ENCODE measurements around the gene GABBR2. TPM values are rescaled to one million over a fixed set of nuclear protein-coding genes. Genes with fewer than 3 reads are reported as not detected.
A peak's percentile ranks its signal among the peaks of the same experiment; 100 is the strongest.
"Not testable (repeated sequence)": the region's sequence is repeated elsewhere in the genome, so short reads cannot be mapped to it uniquely, and the experiment has no call there.

The GABBR2 gene
- total and polyA plus RNA-seq, 4 donors = 20.0 to 140 (median 93.3) TPM

GRCh38 chr9:98691890-98692289 is 16.8 kb downstream of the GABBR2 start:
- DNase-seq (ENCODE audit: low read depth in 4 of 6, low spot score in 6 of 6) = no peak
- no peaks in the 10 kb centered on the region for H3K36me3 ChIP-seq (ENCODE audit: control insufficient read depth, insufficient read depth, low read length)
- H3K27ac ChIP-seq (ENCODE audit: low read depth, low read length) = no peak overlapping the region
- H3K4me1 ChIP-seq (ENCODE audit: control insufficient read depth, insufficient read depth, low read length) = peaks cover 47% of the 10 kb centered on the region
- no peaks in the 10 kb centered on the region for H3K27me3 ChIP-seq (ENCODE audit: control insufficient read depth, insufficient read depth, low read length)
- H3K9me3 ChIP-seq (ENCODE audit: control insufficient read depth, insufficient read depth, low read length) = no peaks in the 10 kb centered on the region
- H3K4me3 ChIP-seq (ENCODE audit: low read depth, low read length) = no peak overlapping the region
- 94% methylated on average over 3 of the region's 3 CpGs for WGBS (ENCODE audit: insufficient coverage)

DNA sequence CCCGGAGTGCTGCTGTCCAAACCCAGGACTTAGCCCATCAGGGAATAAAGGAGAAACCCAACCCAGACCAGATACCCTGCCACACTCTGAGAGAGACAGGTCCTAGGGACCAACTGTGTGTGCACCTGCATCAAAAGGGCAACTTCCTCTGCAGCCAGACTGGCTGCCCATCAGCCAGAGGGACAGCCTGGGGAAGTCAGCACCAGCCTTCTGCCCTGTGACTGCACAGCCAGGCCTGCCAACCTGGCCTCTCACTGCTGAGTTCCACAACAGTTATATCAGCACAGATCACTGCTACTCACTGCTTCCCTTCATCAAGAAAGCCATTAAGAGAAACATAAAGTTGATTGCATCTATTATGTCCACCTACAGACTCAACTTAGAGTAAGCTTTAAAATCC is 18.0 kb downstream of the GABBR2 start:
- no peaks in the 10 kb centered on the region for H3K27me3 ChIP-seq (ENCODE audit: control insufficient read depth, insufficient read depth, low read length)
- H3K4me3 ChIP-seq (ENCODE audit: low read depth, low read length) = no peak overlapping the region
- peak in 1 of 6 donors; percentile 65 for DNase-seq (ENCODE audit: low read depth in 4 of 6, low spot score in 6 of 6)
- WGBS (ENCODE audit: insufficient coverage) = 69% methylated on average over 1 of the region's 1 CpG
- H3K36me3 ChIP-seq (ENCODE audit: control insufficient read depth, insufficient read depth, low read length) = no peaks in the 10 kb centered on the region
- H3K4me1 ChIP-seq (ENCODE audit: control insufficient read depth, insufficient read depth, low read length) = peaks cover 52% of the 10 kb centered on the region
- H3K9me3 ChIP-seq (ENCODE audit: control insufficient read depth, insufficient read depth, low read length) = no peaks in the 10 kb centered on the region
- no peak overlapping the region for H3K27ac ChIP-seq (ENCODE audit: low read depth, low read length)

DNA sequence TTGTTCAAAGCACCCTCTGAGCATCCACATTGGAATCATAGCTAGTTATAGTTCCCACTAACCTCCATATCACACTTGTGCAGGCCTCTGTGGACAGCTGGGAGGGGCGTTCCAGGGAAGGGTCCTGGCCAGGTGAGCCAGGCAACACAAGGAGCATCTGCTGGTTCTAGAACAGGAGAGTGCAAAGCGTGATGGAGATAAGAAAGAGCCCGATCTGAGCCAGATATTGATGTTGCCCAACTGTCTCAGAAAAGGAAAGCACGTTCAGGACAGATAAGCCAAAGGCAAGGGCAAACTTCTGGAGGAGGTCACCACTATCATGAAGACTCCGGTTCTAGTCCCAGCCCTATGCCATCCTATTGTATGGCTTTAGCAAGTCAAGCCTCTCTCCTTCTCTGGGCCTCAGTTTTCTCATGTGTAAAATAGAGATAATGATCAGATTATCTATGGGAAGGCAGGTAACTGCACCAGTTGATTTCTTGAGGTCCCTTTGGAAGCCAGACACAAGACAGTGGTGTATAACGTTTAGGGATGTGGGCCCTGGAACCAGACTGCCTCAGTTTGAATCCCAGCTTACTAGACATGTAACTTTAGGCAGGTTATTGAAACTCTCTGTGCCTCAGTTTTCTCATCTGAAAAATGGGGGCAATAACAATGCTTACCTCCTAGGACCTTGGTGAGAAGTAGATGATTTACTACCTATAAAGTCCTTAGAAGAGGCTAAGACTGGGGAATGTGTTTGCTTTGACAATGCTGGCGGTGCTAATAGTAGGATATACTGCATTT is 19.8 kb downstream of the GABBR2 start:
- no peak overlapping the region for H3K4me3 ChIP-seq (ENCODE audit: low read depth, low read length)
- H3K4me1 ChIP-seq (ENCODE audit: control insufficient read depth, insufficient read depth, low read length) = peaks cover 44% of the 10 kb centered on the region
- 93% methylated on average over 6 of the region's 7 CpGs for WGBS (ENCODE audit: insufficient coverage)
- no peak overlapping the region for H3K27ac ChIP-seq (ENCODE audit: low read depth, low read length)
- H3K27me3 ChIP-seq (ENCODE audit: control insufficient read depth, insufficient read depth, low read length) = no peaks in the 10 kb centered on the region
- no peaks in the 10 kb centered on the region for H3K9me3 ChIP-seq (ENCODE audit: control insufficient read depth, insufficient read depth, low read length)
- DNase-seq (ENCODE audit: low read depth in 4 of 6, low spot score in 6 of 6) = no peak
- H3K36me3 ChIP-seq (ENCODE audit: control insufficient read depth, insufficient read depth, low read length) = no peaks in the 10 kb centered on the region

DNA sequence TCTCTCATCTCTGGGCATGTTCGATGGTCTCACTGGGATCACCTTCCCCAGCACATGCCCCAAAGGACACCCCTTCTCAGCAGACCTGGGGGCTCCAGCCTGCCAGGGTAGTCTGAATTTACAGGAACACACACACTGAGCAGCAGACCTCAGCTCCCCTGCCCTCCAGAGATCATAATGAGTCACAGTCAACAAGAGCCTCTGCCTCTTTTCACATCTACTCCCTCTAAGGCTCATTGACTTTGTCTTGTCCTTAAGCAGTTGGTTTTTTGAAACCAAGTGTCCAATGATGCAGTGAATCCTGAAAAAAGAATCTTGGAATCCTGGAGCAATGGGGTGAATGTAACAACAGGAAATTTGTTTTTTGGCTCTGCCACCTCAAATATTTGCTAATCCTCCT is 20.8 kb downstream of the GABBR2 start:
- H3K27ac ChIP-seq (ENCODE audit: low read depth, low read length) = no peak overlapping the region
- WGBS (ENCODE audit: insufficient coverage) = 100% methylated on average over 1 of the region's 1 CpG
- no peak for DNase-seq (ENCODE audit: low read depth in 4 of 6, low spot score in 6 of 6)
- H3K4me3 ChIP-seq (ENCODE audit: low read depth, low read length) = no peak overlapping the region
- peaks cover 34% of the 10 kb centered on the region for H3K4me1 ChIP-seq (ENCODE audit: control insufficient read depth, insufficient read depth, low read length)
- H3K27me3 ChIP-seq (ENCODE audit: control insufficient read depth, insufficient read depth, low read length) = no peaks in the 10 kb centered on the region
- no peaks in the 10 kb centered on the region for H3K9me3 ChIP-seq (ENCODE audit: control insufficient read depth, insufficient read depth, low read length)
- no peaks in the 10 kb centered on the region for H3K36me3 ChIP-seq (ENCODE audit: control insufficient read depth, insufficient read depth, low read length)

- Histone ChIP-seq H3K27ac (ENCODE audit: low read depth, low read length) (no peak overlapping the region), H3K9me3 (ENCODE audit: control insufficient read depth, insufficient read depth, low read length) (no peaks in the 10 kb centered on the region), H3K27me3 (ENCODE audit: control insufficient read depth, insufficient read depth, low read length) (no peaks in the 10 kb centered on the region), H3K36me3 (ENCODE audit: control insufficient read depth, insufficient read depth, low read length) (no peaks in the 10 kb centered on the region), H3K4me3 (ENCODE audit: low read depth, low read length) (no peak overlapping the region), H3K4me1 (ENCODE audit: control insufficient read depth, insufficient read depth, low read length) (peaks cover 28% of the 10 kb centered on the region)
- DNase-seq (ENCODE audit: low read depth in 4 of 6, low spot score in 6 of 6) = no peak
- 55% methylated on average over 7 of the region's 7 CpGs for whole genome bisulfite sequencing (ENCODE audit: insufficient coverage)
Measured at GRCh38 chr9:98686961-98687855, 21.5 kb downstream of the GABBR2 start.

DNA sequence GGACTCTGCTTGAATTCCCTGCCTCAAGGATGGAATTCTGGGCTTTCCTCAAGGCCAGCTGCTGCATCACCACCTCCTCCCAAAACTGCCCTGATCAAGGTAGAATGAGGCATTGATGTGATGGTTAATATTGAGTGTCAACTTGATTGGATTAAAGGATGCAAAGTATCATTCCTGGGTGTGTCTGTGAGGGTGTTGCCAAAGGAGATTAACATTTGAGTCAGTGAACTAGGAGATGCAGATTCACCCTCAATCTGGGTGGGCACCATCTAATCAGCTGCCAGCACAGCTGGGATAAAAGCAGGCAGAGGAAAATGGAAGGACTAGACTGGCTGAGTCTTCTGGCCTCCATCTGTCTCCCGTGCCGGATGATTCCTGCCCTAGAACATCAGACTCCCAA is 23.9 kb downstream of the GABBR2 start:
- not testable (repeated sequence) for H3K27me3 ChIP-seq (ENCODE audit: control insufficient read depth, insufficient read depth, low read length); H3K9me3 ChIP-seq (ENCODE audit: control insufficient read depth, insufficient read depth, low read length); H3K4me3 ChIP-seq (ENCODE audit: low read depth, low read length); H3K36me3 ChIP-seq (ENCODE audit: control insufficient read depth, insufficient read depth, low read length); DNase-seq (ENCODE audit: low read depth in 4 of 6, low spot score in 6 of 6); H3K27ac ChIP-seq (ENCODE audit: low read depth, low read length)
- H3K4me1 ChIP-seq (ENCODE audit: control insufficient read depth, insufficient read depth, low read length) = peaks cover 14% of the 10 kb centered on the region
- 76% methylated on average over 2 of the region's 2 CpGs for WGBS (ENCODE audit: insufficient coverage)

GRCh38 chr9:98678244-98678842 is 30.4 kb downstream of the GABBR2 start:
- H3K4me1 ChIP-seq (ENCODE audit: control insufficient read depth, insufficient read depth, low read length) = no peaks in the 10 kb centered on the region
- no peak overlapping the region for H3K4me3 ChIP-seq (ENCODE audit: low read depth, low read length)
- no peaks in the 10 kb centered on the region for H3K36me3 ChIP-seq (ENCODE audit: control insufficient read depth, insufficient read depth, low read length)
- no peaks in the 10 kb centered on the region for H3K27me3 ChIP-seq (ENCODE audit: control insufficient read depth, insufficient read depth, low read length)
- DNase-seq (ENCODE audit: low read depth in 4 of 6, low spot score in 6 of 6) = no peak
- WGBS (ENCODE audit: insufficient coverage) = 32% methylated on average over 7 of the region's 9 CpGs
- H3K9me3 ChIP-seq (ENCODE audit: control insufficient read depth, insufficient read depth, low read length) = no peaks in the 10 kb centered on the region
- no peak overlapping the region for H3K27ac ChIP-seq (ENCODE audit: low read depth, low read length)

DNA sequence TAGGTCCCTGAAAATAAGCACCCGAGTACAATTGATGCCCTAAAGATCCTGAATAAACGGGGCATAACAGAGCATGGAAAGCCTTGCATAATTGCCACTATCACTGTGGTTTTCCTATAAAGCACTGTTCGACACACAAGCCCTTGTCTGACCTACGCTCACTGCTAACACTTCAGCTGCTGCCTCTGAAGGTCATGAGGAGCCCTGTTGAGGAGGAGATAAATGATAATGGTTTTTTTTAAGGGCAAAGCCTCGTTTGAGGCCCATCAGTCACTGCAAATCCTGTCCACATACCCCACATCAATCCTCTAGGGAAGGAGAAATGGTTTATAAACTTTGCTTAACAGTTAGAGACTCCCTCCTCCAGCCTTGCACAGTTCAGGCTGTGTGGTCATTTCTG is 35.1 kb downstream of the GABBR2 start:
- H3K4me1 ChIP-seq (ENCODE audit: control insufficient read depth, insufficient read depth, low read length) = no peaks in the 10 kb centered on the region
- H3K9me3 ChIP-seq (ENCODE audit: control insufficient read depth, insufficient read depth, low read length) = no peaks in the 10 kb centered on the region
- H3K4me3 ChIP-seq (ENCODE audit: low read depth, low read length) = no peak overlapping the region
- H3K27ac ChIP-seq (ENCODE audit: low read depth, low read length) = no peak overlapping the region
- DNase-seq (ENCODE audit: low read depth in 4 of 6, low spot score in 6 of 6) = peak in 1 of 6 donors; percentile 32
- no peaks in the 10 kb centered on the region for H3K36me3 ChIP-seq (ENCODE audit: control insufficient read depth, insufficient read depth, low read length)
- no peaks in the 10 kb centered on the region for H3K27me3 ChIP-seq (ENCODE audit: control insufficient read depth, insufficient read depth, low read length)
- WGBS (ENCODE audit: insufficient coverage) = 83% methylated on average over 1 of the region's 5 CpGs

DNA sequence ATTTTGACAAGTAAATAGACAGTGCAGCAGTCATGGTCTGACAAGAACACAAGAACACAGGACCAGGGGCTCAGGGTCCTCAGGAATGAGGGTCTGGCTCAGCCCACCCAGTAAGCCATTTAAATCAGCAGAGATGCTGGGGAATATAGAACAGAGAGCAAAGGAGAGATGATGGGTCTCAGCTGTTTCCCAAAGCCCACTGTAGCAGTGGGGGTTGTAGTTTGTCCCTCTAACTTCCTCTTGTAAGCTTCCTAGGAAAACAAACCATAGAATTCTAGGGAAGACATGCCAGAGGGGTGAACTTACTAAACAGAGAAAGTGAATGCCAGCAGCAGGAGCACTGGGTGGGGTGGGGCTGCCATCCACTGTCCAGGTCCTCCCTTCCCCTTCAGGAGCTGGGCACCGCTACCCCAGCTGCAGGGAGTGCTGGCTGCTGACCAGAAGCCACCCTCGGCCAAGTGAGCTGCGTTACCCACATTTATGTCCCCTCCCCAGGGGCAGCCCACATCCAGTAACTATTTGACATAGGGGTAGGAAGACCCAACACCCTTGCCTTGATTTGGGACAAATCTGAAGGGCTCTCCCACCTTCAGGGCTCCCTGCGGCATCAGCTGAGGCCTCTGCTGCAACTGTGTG is 41.6 kb downstream of the GABBR2 start:
- peaks cover 18% of the 10 kb centered on the region for H3K4me1 ChIP-seq (ENCODE audit: control insufficient read depth, insufficient read depth, low read length)
- H3K9me3 ChIP-seq (ENCODE audit: control insufficient read depth, insufficient read depth, low read length) = no peaks in the 10 kb centered on the region
- no peak overlapping the region for H3K27ac ChIP-seq (ENCODE audit: low read depth, low read length)
- DNase-seq (ENCODE audit: low read depth in 4 of 6, low spot score in 6 of 6) = no peak
- no peak overlapping the region for H3K4me3 ChIP-seq (ENCODE audit: low read depth, low read length)
- no peaks in the 10 kb centered on the region for H3K36me3 ChIP-seq (ENCODE audit: control insufficient read depth, insufficient read depth, low read length)
- no peaks in the 10 kb centered on the region for H3K27me3 ChIP-seq (ENCODE audit: control insufficient read depth, insufficient read depth, low read length)
- 47% methylated on average over 3 of the region's 4 CpGs for WGBS (ENCODE audit: insufficient coverage)

Data from spinal cord (tissue), 10 donors.